ENCODE measurements around the gene CUEDC1. TPM values are rescaled to one million over a fixed set of nuclear protein-coding genes. Genes with fewer than 3 reads are reported as not detected.
"Not testable (repeated sequence)": the region's sequence is repeated elsewhere in the genome, so short reads cannot be mapped to it uniquely, and the experiment has no call there.

The CUEDC1 gene
- total RNA-seq, 1 donor from 2014 or later = 6.5 TPM

DNA sequence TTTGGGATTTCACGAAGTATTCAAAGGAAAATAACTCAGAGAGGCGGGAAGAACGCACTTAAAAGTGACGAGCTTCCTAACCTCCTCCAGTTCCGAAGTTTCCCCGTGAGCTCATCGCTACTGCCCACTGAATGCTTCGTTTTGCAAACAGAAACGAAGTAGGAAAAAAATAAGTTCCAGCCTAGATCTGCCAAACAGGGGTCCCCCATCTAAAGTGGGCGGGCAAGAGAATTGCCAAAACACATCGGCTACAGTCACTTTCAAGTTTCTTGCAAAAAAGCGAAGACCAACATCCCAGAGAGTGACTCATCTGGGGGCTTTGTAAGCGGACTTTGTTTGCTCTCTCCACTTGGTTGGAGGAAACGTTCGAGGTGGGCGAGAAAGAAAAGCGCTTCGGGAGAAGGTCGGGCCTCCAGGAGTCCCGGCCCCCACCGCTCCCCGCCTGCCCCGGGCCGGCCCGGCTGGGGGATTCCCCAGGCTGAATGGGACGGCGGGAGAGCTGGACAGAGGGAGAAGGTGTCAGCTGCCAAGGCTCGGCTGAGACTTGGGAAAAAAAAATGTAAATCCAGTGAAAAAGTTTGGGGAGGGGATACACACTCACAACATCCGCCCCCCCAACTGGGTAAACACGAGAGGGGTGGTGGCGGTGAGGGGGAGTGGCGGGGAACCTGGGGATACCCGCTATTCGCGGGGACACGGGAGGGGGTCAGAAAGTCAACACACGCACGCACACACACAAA lies 31.8 kb upstream of the CUEDC1 start:
- no peak for FAIRE-seq

DNA sequence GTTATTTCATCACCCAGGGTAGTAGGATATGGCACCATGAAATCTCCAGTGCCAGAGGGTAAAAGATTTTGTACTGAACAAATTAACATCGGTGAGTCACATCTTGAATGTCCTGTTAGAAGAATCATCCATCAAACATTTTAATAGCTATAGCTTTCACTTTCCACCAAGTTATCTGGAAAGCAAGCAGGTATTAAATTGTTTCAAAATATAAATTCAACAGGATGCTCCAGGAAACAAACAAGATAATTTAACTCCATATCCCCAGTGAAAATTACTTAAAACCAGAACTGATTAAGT lies 30.4 kb upstream of the CUEDC1 start:
- FAIRE-seq (no peak), DNase-seq (ENCODE audit: low spot score in 2 of 2) (no peak)

More for the DNA sequence above, 31.8 kb upstream of the CUEDC1 start:
- DNase-seq (ENCODE audit: low spot score in 2 of 2) = peak; percentile 59 to 62

DNA sequence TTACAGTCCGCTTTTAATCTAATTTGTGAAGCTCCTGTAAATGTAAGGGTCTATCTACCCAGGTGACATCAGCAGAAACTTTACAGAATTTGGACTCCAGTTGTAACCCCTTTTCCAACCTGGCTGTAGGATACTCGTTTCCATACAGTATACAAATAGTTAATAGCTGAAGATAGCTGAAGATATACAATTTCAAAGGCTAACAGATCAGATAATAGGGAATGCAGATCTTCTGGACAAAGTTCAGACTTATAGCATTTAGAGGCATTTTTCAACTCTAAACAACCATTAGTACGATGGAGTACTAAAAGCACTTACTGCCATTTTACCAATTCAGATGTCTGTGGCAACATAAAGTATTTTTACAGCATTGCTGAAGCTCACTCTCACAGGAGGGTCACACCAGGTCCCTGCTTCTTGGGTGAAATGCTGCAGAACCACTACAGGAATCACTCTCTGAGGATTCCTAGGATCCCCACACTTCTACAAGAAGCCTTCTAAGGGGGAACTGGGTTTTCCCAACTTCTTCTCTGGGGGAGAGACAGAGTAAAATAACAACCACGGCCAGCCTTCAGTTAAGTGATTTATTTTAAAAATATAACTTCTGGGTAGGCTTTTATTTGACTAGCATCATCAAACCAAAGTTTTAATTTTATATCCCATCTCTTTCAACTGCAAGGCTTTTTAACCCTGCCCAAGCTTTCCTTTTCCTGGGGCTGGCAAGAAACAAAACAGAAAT lies 29.9 kb upstream of the CUEDC1 start:
- DNase-seq (ENCODE audit: low spot score in 2 of 2) (no peak), FAIRE-seq (no peak)

DNA sequence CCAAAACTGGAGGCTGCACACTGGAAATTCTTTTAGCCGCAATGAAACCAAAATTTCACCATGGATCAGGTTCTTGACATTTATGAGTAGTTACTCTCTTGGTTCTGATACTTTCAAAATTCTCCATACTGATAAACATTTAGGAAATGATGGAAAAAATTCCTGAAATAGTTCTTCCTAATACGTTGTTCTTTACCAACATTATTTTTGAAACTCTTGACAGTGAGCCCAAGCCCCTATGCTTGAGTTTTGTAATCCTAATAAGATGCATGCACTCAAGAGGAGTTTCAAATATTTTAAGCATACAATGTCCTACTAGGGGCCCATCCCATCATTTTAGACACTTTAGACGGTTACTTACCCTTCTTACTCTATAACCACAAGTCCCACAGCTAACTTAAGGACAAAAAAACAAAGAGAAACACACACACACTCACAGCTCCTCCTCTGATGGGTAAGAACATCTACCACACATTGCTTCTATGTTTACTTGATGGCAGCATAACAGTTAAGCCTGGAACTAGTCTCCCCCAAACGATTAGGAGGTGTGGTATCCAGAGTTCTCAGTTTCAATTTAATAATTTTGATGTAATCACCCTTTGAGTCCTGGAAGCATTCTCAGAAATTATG lies 29.2 kb upstream of the CUEDC1 start:
- FAIRE-seq = no peak
- no peak for DNase-seq (ENCODE audit: low spot score in 2 of 2)

DNA sequence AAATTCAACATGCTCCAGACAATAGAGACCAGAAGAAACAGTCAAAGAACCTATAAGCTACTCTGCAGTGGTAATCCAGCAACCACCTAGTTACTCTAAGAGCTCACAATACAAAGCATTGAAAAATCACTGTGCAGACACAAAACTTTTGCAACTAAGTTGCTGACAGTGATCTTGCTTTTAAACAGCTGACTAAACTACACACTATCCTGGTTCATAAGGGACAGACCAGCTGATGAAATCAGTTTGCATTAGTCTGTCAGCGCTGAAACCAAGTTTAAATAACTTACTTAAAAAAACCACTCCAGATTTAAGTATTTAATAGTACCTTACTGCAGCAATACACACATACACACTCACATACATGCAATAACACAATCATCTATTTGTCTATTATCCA lies 28.2 kb upstream of the CUEDC1 start:
- FAIRE-seq = no peak
- no peak for DNase-seq (ENCODE audit: low spot score in 2 of 2)

DNA sequence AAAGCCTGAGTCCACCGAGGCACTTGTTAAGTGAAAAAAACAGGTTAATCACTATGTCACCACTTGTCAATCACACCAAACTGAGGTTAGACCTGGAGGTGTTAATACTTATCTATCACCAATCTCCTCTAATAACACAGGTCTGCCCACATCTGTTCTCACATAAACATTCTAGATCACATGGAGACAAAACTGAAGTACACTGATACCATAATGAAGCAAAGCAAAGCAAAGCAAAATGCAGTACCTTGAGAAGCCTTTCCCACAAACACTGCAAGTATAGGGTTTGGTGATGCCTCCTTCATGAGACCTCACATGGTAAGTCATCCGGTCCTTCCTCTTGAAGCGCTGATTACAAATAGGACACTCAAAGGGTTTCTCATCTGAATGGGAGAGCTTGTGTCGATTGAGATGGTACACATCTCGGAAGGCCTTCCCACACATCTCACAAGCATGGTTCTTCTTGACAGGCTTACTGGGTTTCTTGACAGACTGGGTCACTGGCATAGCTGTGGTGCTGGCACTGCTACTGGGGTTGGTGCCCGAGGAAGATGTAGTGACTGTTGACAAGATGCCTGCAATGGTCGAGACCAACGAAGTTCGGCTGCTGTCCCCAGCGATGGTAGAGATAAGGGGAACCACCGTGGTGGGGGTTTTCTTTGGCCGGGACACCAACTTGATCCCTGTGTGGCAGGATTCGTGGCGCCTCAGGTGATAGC lies 27.4 kb upstream of the CUEDC1 start:
- FAIRE-seq = no peak

DNA sequence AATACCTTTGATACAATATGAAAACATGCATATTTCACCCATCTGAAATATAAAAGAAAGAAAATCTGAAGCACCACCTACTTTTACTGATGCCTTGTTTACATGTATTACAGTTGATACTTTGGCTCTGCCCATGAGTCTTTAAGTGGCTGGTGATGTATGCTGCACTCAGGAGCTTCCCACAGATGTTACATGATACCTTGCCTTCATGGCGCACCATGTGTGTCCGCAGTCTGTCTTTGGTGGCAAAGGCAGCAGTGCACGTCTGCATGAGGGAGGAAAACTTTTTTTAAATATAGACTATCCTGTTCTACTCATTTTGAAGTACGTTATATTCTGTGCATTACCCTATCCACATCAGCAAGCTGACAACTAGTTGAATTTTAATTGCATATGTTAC lies 25.3 kb upstream of the CUEDC1 start:
- FAIRE-seq = no peak
- no peak for DNase-seq (ENCODE audit: low spot score in 2 of 2)

More for the DNA sequence above, 27.4 kb upstream of the CUEDC1 start:
- DNase-seq (ENCODE audit: low spot score in 2 of 2) = no peak

DNA sequence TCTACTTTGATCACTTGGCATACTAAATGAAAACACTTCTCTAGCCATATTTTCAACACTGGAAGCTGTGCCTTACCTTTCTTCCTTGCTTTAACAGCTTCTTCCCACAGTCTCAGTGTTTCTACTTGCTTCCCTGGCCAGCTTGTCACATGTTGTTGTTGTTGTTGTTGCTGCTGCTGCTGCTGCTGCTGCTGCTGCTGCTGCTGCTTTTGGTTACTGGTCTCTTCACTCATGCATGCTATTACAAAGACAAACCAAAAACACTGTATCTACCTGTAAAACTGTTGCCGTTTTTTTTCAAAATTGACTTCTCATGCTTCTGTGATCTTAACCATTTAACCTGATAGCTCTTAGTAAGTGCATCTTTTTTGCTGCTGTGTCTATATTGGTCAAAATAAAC lies 23.9 kb upstream of the CUEDC1 start:
- FAIRE-seq (no peak), DNase-seq (ENCODE audit: low spot score in 2 of 2) (no peak)

DNA sequence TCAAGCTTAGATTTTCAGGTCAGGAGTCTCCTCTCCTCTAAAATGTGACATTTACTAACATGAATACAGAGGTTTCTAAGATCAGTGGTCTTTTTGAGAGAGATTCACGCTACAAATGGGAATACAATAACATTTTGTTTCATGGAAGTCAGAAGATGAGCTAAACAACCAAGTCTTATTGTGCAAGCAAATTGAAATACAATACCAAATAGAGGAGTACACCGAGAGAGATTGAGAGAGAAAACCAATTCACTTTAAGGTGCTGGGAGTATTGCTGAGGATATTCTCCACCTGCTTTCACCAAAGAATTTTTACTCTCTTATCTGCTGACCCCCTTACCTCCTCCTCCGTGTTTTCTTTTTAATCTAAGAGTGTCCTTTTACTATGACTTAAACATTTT lies 21.4 kb upstream of the CUEDC1 start:
- DNase-seq (ENCODE audit: low spot score in 2 of 2) (no peak), FAIRE-seq (peak; percentile 30)

DNA sequence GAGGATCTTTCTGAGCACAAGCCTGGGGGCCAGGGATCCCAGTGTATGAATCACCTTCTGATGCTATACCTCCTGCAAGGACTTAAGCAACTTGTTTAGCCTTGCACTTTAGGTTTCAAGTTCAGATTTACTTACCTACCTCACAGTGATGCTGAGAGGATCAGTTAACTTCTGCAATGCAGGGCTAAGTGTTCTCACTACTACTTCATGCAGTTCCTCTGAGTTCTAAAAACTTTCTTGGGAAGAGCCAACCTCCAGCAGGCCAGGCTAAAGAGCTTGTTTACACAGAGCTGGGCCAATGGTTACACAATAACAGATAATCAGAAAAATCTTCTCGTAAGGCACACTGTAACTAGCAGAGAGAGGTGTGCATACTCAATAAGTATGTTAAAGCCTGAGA lies 19.8 kb upstream of the CUEDC1 start:
- no peak for FAIRE-seq
- no peak for DNase-seq (ENCODE audit: low spot score in 2 of 2)

DNA sequence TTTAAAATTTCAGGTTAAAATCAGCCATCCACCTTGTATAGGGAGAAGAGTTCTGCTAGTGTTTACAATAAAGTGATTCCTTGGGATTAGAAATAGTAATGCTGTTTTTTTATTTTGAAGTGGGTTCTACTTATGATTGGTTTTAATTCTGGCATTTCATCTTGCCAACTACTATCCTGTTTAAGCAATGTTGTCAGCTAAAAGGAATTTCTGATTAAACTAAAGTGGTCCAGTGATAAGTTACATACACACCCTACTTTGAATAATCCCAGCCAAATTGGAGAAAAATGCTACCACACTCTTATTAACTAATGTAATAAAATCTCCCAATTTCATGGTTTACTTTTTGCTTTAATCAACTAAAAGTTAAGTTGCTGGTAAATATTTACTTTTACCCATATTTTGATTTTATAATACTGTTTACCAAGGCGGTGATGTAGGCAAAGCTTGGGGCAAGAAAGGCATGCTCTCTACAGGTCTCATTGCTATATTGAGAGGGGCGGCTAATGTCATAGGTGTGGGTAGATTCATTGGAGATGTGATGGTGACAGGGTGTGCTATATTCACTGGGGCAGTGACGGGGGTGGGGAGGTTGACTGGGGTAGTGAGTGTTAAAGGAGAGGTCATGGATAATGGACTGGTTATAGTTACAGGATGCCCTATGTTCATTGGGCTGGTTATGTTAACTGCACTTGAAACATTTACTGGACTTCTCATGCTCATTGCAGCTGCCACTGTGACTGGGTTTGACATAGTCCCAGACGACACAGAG lies 19.0 kb upstream of the CUEDC1 start:
- not testable (repeated sequence) for DNase-seq (ENCODE audit: low spot score in 2 of 2); FAIRE-seq

DNA sequence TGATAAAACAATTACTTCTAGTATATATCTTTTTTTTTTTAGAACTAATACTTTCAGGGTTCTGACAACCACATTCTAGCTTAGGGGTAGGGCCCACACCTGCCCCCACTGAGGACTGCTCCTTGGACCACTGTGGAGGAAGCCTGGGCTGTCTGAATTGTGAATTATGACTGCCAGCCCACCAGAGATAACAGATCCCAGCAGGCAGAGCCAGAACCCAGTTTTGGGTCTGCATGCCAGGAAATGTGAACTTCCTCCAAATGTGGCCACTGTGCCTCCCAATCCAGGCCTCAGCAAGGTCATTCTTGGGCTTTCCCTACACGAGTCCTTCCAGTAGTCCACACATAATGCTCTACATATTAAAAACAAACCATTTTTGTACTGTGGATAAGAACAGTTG lies 16.9 kb upstream of the CUEDC1 start:
- DNase-seq (ENCODE audit: low spot score in 2 of 2) = no peak

DNA sequence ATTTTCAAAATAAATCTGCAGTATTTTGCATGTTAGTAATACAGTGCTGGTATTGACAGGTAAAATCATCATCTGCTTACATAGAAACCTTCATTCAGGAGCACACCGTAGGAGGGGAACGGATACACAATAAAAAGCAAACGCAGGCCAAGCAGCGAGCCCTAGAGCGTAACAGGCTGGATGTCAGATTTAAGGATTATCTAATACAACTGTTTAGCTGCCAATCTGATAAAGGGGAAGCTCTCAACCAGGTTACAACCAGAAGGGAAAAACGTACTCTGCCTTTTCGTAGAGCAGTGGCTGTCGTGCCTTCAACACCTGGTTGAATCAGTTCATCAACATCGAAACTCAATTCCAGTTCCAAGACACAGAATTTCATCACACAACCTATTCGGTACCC lies 16.4 kb upstream of the CUEDC1 start:
- DNase-seq (ENCODE audit: low spot score in 2 of 2) (no peak), FAIRE-seq (no peak)

More for the DNA sequence above, 16.9 kb upstream of the CUEDC1 start:
- FAIRE-seq = no peak

DNA sequence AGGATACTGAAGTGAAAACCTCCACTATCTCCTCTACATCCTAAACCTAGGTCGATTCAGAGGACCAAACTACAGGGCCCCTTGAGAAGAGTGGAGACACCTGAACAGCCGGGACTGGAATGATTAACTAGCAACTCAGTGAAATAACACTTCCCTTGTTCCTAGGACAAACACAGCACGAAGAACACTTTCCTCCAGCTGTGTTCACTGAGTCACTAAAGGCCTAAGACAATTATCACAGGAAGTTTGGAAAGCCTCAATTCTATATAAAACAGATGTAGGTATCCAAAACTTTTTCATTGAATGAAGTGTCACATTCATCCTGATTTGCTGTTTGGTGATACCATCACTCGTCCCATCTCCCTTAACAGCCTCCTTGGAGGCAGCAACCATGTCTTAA lies 15.5 kb upstream of the CUEDC1 start:
- FAIRE-seq = no peak
- DNase-seq (ENCODE audit: low spot score in 2 of 2) = no peak

DNA sequence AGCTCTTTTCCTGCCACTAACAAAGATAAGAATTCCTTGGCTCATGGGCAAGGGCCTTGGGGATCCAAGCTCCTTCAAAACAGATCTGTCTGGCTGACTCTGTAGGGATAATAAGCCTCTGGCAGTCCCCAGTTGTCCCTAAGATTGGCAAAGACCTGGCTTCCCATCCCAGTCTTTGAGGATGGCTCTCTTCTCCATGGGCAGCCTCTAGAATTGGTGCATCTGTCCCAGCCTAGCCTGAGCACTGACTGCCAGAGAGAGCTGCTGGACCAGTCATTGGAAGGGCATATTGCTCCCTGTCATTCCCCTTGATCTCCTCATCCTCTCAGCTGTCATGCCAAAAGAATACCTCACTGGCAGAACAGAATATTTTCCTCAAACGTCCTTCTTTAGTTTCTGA lies 13.2 kb upstream of the CUEDC1 start:
- DNase-seq (ENCODE audit: low spot score in 2 of 2) = no peak
- FAIRE-seq = no peak

DNA sequence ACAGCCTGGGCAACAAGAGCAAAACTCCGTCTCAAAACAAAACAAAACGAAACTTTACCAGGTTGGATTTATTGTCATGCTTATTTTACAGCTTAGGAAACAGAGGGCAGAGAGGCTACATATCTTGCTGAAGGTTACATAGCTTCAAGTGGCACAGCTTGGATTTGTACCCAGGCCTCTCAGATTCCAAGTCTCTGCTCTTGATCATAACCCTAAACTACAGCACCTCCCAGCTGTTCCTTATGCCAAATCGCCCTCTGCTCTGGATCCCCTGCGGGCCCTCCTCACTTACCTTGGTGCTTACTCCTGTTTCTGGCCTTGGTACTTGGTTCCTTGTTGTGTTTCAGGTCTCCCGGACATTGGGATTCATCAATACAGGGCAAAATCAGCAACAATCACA lies 11.7 kb upstream of the CUEDC1 start:
- DNase-seq (ENCODE audit: low spot score in 2 of 2) = no peak
- FAIRE-seq = no peak

DNA sequence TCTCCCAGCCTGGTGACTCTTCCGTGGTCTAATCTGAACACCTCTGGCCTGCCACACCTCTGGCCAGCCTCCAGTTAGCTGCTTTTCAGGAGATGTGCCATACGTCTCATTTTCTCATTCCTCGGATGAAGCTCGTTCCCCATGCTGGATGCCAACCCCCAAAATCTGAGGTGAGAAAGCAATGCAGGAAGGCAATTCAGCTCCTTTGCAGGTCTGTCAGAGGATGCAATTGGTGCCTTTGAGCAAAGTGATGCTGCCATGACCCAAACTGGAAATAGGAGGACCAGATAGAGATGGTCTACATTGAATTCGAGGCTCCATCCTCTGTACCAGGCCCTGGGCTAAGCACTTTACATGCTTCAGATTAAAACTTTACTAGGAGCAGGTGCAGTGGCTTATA lies 11.0 kb upstream of the CUEDC1 start:
- FAIRE-seq = no peak

DNA sequence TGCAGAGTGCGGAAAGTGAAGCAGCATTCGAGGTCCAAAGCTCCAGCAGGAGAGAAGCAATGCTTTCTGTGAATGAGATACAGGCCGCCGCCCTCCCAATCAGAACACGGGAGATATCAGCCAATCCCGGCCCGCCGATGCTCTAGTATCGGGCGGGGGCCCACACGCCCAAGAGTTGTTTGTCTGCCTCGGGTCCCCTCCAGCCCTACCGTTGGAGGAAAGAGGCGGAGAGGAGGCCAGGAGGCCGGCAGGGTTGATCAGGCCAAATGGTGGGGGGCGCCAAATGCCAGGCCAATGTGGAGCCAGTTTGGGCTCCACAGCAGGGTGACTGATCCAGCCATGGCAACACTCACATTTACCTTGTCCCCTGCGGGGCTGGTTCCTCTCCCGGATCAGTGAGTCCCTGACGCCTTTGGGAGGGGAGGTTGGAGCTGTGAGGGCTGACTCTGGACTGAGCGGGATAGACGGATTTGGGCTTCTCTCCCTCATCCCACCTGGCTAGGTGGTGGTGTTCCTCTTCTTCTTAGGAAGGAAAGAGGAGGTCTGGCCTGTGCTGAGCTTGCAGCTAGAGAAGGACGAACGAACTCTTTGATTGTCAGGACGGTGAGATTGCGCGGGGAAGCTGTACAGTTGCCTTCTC lies 10.4 kb upstream of the CUEDC1 start:
- FAIRE-seq (no peak), DNase-seq (ENCODE audit: low spot score in 2 of 2) (no peak)

More for the DNA sequence above, 11.0 kb upstream of the CUEDC1 start:
- DNase-seq (ENCODE audit: low spot score in 2 of 2) = no peak

DNA sequence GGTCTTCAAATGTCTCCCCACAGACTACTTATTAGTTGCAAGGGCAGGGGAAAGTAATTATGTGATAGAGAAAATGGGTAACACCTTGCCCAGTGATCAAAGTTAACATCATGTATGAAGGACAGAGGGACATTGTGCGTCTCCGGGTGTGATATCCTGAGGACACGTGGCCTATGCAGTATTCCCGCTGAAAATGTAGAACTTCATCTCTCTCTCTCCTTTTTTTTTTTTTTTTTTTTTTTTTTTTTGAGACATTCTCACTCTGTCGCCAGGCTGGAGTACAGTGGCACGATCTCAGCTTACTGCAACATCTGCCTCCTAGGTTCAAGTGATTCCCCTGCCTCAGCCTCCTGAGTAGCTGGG lies 7.9 kb upstream of the CUEDC1 start:
- FAIRE-seq (no peak), DNase-seq (ENCODE audit: low spot score in 2 of 2) (no peak)
